HCT116 (cell line): Measurements from ENCODE around the gene SRCAP. TPM values are rescaled to one million over a fixed set of nuclear protein-coding genes. Genes with fewer than 3 reads are reported as not detected.

ENCODE experiments used
- ATAC-seq: fragments of 200-7000 bp; cut with Tn5 transposase; 2 replicates; pipeline ENCODE4 v1.9.1; 2020; ENCODE audit warnings: mild to moderate bottlenecking, moderate library complexity
- BruUV-seq: library from RNA; stranded (reverse); fragments of 400-500 nt; replicated peaks from 2 replicates; lab custom pipeline; 2021; lab: Mats Ljungman, UMichigan
- CTCF ChIA-PET: fragments of 300-600 bp; sonication (Branson Sonifier 250); formaldehyde crosslinking; loops from one replicate; lab custom pipeline; 2021; ENCODE audit warnings: antibody characterized with exemption; lab: Charles Lee
- POLR2A ChIA-PET: fragments of 300-600, 350-600 bp; sonication (Branson Sonifier 250); formaldehyde crosslinking; loops from one replicate; lab custom pipeline; 2021; ENCODE audit warnings: antibody characterized with exemption; lab: Charles Lee
- RAD21 ChIA-PET, 2 experiments: fragments of 300-600 bp; sonication (Branson Sonifier 250); formaldehyde crosslinking; loops; one replicate each; lab custom pipeline; 2023; ENCODE audit warnings: low total read pairs in 2 of 2; ENCODE audit not compliant: uncharacterized antibody in 2 of 2, unreplicated experiment in 2 of 2, low non-redundant PET in 1 of 2; lab: Charles Lee
- DNase-seq: peaks from one replicate; pipeline ENCODE4 v3.0.0-alpha.2; 2010; ENCODE audit warnings: low read depth, low spot score
- H2AFZ ChIP-seq: fragments of 200-600 bp; shearing (Covaris generic), sonication (generic); 2 replicates; pipeline ENCODE4 v1.6.1; 2017; ENCODE audit warnings: low read depth, mixed run types, mixed read lengths, antibody characterized with exemption, low read length; ENCODE audit not compliant: poor library complexity, severe bottlenecking
- H3K27ac ChIP-seq: 2 replicates; pipeline ENCODE4 v1.5.1; 2012; ENCODE audit warnings: low read depth, low read length
- H3K27me3 ChIP-seq: fragments of 200-600 bp; sonication (generic); 2 replicates; pipeline ENCODE4 v1.6.1; 2016; ENCODE audit warnings: mixed run types, low read length, mixed read lengths; ENCODE audit not compliant: insufficient read depth
- H3K36me3 ChIP-seq, 2 experiments: fragments of 200-500 bp in 1 of 2; fragments of 200-600 bp in 1 of 2; sonication (Bioruptor generic) in 1 of 2; sonication (generic) in 1 of 2; 2 replicates each; pipeline versions ENCODE4 v1.5.1 to v1.6.1; 2014 to 2016; ENCODE audit warnings: low read length in 2 of 2, inconsistent platforms in 1 of 2, mixed read lengths in 1 of 2, mixed run types in 1 of 2; ENCODE audit not compliant: insufficient read depth in 2 of 2, control insufficient read depth in 1 of 2
- H3K4me1 ChIP-seq, 2 experiments: fragments of 200-600 bp in 1 of 2; sonication (generic) in 1 of 2; 2 replicates each; pipeline versions ENCODE4 v1.5.1 to v1.6.1; 2012 to 2017; ENCODE audit warnings: low read length in 2 of 2, inconsistent platforms in 1 of 2, mild to moderate bottlenecking in 1 of 2, mixed read lengths in 1 of 2, mixed run types in 1 of 2, moderate library complexity in 1 of 2; ENCODE audit not compliant: insufficient read depth in 2 of 2, control insufficient read depth in 1 of 2
- H3K4me2 ChIP-seq: fragments of 200-600 bp; sonication (generic); 2 replicates; pipeline ENCODE4 v1.6.1; 2017; ENCODE audit warnings: mixed run types, low read length, mixed read lengths
- H3K4me3 ChIP-seq, 2 experiments: fragments of 200-600 bp in 1 of 2; sonication (generic) in 1 of 2; replicated peaks in 1 of 2; 2 replicates each; pipeline ENCODE4 v1.5.1; 2011 to 2016; ENCODE audit warnings: low read length in 2 of 2, control low read depth in 1 of 2, low read depth in 1 of 2, mild to moderate bottlenecking in 1 of 2, mixed read lengths in 1 of 2, mixed run types in 1 of 2
- H3K79me2 ChIP-seq: fragments of 200-600 bp; sonication (generic); 2 replicates; pipeline ENCODE4 v1.6.1; 2017; ENCODE audit warnings: mild to moderate bottlenecking, mixed run types, low read length, moderate library complexity, mixed read lengths; ENCODE audit not compliant: insufficient read depth
- H3K9ac ChIP-seq: fragments of 200-600 bp; sonication (generic); 2 replicates; pipeline ENCODE4 v1.6.1; 2016; ENCODE audit warnings: low read length, mixed read lengths
- H3K9me2 ChIP-seq: fragments of 200-600 bp; sonication (generic), shearing (Covaris generic); 2 replicates; pipeline ENCODE4 v1.6.1; 2017; ENCODE audit warnings: mixed run types, mild to moderate bottlenecking, moderate library complexity; ENCODE audit not compliant: insufficient read depth
- H3K9me3 ChIP-seq, 2 experiments: fragments of 200-500 bp in 1 of 2; fragments of 200-600 bp in 1 of 2; sonication (Bioruptor generic) in 1 of 2; sonication (generic) in 1 of 2; 2 replicates each; pipeline ENCODE4 v1.6.1; 2014 to 2017; ENCODE audit warnings: low read length in 2 of 2, mixed read lengths in 2 of 2, inconsistent platforms in 1 of 2, low read depth in 1 of 2, mild to moderate bottlenecking in 1 of 2, mixed run types in 1 of 2, moderate library complexity in 1 of 2; ENCODE audit not compliant: control insufficient read depth in 1 of 2, insufficient read depth in 1 of 2
- H4K20me1 ChIP-seq: fragments of 200-600 bp; sonication (generic), shearing (Covaris generic); 2 replicates; pipeline ENCODE4 v1.6.1; 2017; ENCODE audit warnings: mixed run types, mild to moderate bottlenecking, moderate library complexity; ENCODE audit not compliant: insufficient read depth
- CBX3 ChIP-seq: IDR thresholded peaks from 2 replicates; pipeline ENCODE4 v1.6.1; 2012; ENCODE audit warnings: low read depth
- EGR1 ChIP-seq: IDR thresholded peaks from 2 replicates; pipeline ENCODE4 v1.6.1; 2012; ENCODE audit warnings: low read depth
- EZH2phosphoT487 ChIP-seq: fragments of 200-600 bp; IDR thresholded peaks from 2 replicates; pipeline ENCODE4 v1.6.1; 2018; ENCODE audit warnings: antibody characterized with exemption, borderline replicate concordance
- FOSL1 ChIP-seq: IDR thresholded peaks from 2 replicates; pipeline ENCODE4 v1.6.1; 2012; ENCODE audit warnings: low read depth
- POLR2A ChIP-seq: IDR thresholded peaks from 2 replicates; pipeline ENCODE4 v1.7.0; 2011; ENCODE audit warnings: borderline replicate concordance; ENCODE audit not compliant: insufficient read depth, insufficient read length; ENCODE audit errors: extremely low read depth
- REST ChIP-seq: IDR thresholded peaks from 2 replicates; pipeline ENCODE4 v1.6.1; 2012; ENCODE audit warnings: low read depth
- SIN3A ChIP-seq: IDR thresholded peaks from 2 replicates; pipeline ENCODE4 v1.6.1; 2012; ENCODE audit warnings: low read depth
- SP1 ChIP-seq: IDR thresholded peaks from 2 replicates; pipeline ENCODE4 v1.6.1; 2012; ENCODE audit warnings: low read depth
- ZBTB33 ChIP-seq: IDR thresholded peaks from 2 replicates; pipeline ENCODE4 v1.6.1; 2011; ENCODE audit warnings: mild to moderate bottlenecking, low read length, moderate library complexity; ENCODE audit not compliant: insufficient replicate concordance; ENCODE audit errors: extremely low read depth
- ZFX ChIP-seq: fragments of 450-650 bp; IDR thresholded peaks from 2 replicates; pipeline ENCODE4 v1.6.1; 2017
- intact Hi-C: fragments of 100-400 bp; cut with micrococcal nuclease; formaldehyde crosslinking; loops from 2 replicates; pipeline ENCODE4 v1.10.0; 2022
- total RNA-seq: library from RNA; stranded (reverse); gene quantifications from one replicate; pipeline ENCODE4 v1.2.1, GENCODE V29; 2021; ENCODE audit not compliant: unreplicated experiment

SRCAP gene
- total RNA-seq, 1 experiment from 2014 or later, result 59.6 TPM

GRCh38 chr16:30663038-30663437 lies 35.9 kb upstream of the SRCAP start:
- Histone ChIP-seq H3K4me2 (no peak overlapping the region), H4K20me1 (no peaks in the 10 kb centered on the region), H3K9ac (no peak overlapping the region), H3K4me3 (no peak overlapping the region), H3K9me3 (no peaks in the 10 kb centered on the region), H3K27ac (no peak overlapping the region), H3K36me3 (peaks cover 34 to 35% of the 10 kb centered on the region in 2 experiments), H3K9me2 (no peaks in the 10 kb centered on the region), H3K79me2 (peaks cover 42% of the 10 kb centered on the region), H3K27me3 (no peaks in the 10 kb centered on the region), H3K4me1 (peaks cover 9 to 13% of the 10 kb centered on the region in 2 experiments), H2AFZ (no peak overlapping the region)
- ChIA-PET POLR2A (no interaction called here), RAD21 (no interaction called here), CTCF (no interaction called here)
- DNase-seq (no peak), ATAC-seq (no peak)
- TF ChIP-seq ZFX (no peak), CBX3 (no peak), SP1 (no peak)
- intact Hi-C loops, result no loop called here
- no TSS peak for BruUV-seq

GRCh38 chr16:30663820-30664219 lies 35.2 kb upstream of the SRCAP start:
- Histone ChIP-seq H3K79me2 (peaks cover 42% of the 10 kb centered on the region), H3K9me3 (no peaks in the 10 kb centered on the region), H3K4me2 (no peak overlapping the region), H3K9ac (no peak overlapping the region), H3K27ac (no peak overlapping the region), H3K4me1 (peaks cover 9 to 13% of the 10 kb centered on the region in 2 experiments), H3K36me3 (peaks cover 34 to 35% of the 10 kb centered on the region in 2 experiments), H2AFZ (no peak overlapping the region), H3K4me3 (no peak overlapping the region), H4K20me1 (no peaks in the 10 kb centered on the region), H3K27me3 (no peaks in the 10 kb centered on the region), H3K9me2 (no peaks in the 10 kb centered on the region)
- ChIA-PET RAD21 (no interaction called here), CTCF (no interaction called here), POLR2A (no interaction called here)
- TF ChIP-seq FOSL1 (no peak), ZFX (no peak), POLR2A (no peak), REST (no peak), EGR1 (no peak), EZH2phosphoT487 (no peak), ZBTB33 (no peak), SIN3A (no peak)
- intact Hi-C loops, result no loop called here
- DNase-seq, result no peak
- ATAC-seq, result no peak
- BruUV-seq, result no TSS peak
